SK-N-SH treated with all-trans-retinoic acid at 6 μM for 48 hours (cell line): ENCODE results near the gene UBE2G1.

Experiments
- ATAC-seq: fragments of 200-7000 bp; cut with Tn5 transposase; 3 replicates; pipeline ENCODE4 v1.9.1; 2020; ENCODE audit warnings: mild to moderate bottlenecking, moderate library complexity
- ARNTL ChIP-seq: fragments of 450-650 bp; formaldehyde crosslinking; IDR thresholded peaks from 2 replicates; pipeline ENCODE4 v1.5.0; 2020; ENCODE audit warnings: low read depth, mild to moderate bottlenecking, moderate library complexity, borderline replicate concordance
- BACH2 ChIP-seq: fragments of 250-450 bp; sonication (Bioruptor Pico); IDR thresholded peaks from 2 replicates; pipeline ENCODE4 v1.9.0; 2021; ENCODE audit warnings: mild to moderate bottlenecking, borderline replicate concordance
- CREB5 ChIP-seq: fragments of 250-450 bp; sonication (Bioruptor Pico); IDR thresholded peaks from 2 replicates; pipeline ENCODE4 v1.5.1; 2020; ENCODE audit warnings: low read depth, mild to moderate bottlenecking, moderate library complexity
- CSDC2 ChIP-seq: fragments of 250-450 bp; sonication (Bioruptor Pico); IDR thresholded peaks from 2 replicates; pipeline ENCODE4 v1.5.0; 2020; ENCODE audit warnings: mild to moderate bottlenecking, moderate library complexity
- CSRNP3 ChIP-seq: fragments of 250-450 bp; sonication (Bioruptor Pico); IDR thresholded peaks from 2 replicates; pipeline ENCODE4 v1.5.1; 2021; ENCODE audit warnings: mild to moderate bottlenecking, moderate library complexity
- ESRRG ChIP-seq: fragments of 250-450 bp; sonication (Bioruptor Pico); IDR thresholded peaks from 2 replicates; pipeline ENCODE4 v1.6.1; 2021; ENCODE audit warnings: mild to moderate bottlenecking
- GLIS3 ChIP-seq: fragments of 250-450 bp; sonication (Bioruptor Pico); IDR thresholded peaks from 2 replicates; pipeline ENCODE4 v1.5.0; 2020; ENCODE audit warnings: mild to moderate bottlenecking, moderate library complexity
- OSR1 ChIP-seq: fragments of 250-450 bp; sonication (Bioruptor Pico); IDR thresholded peaks from 2 replicates; pipeline ENCODE4 v1.8.0; 2022; ENCODE audit warnings: moderate library complexity, mild to moderate bottlenecking, inconsistent platforms
- PPARA ChIP-seq: fragments of 250-450 bp; sonication (Bioruptor Pico); IDR thresholded peaks from 2 replicates; pipeline ENCODE4 v1.5.0; 2020; ENCODE audit warnings: mild to moderate bottlenecking, borderline replicate concordance
- RARB ChIP-seq: fragments of 250-450 bp; sonication (Bioruptor Pico); IDR thresholded peaks from 2 replicates; pipeline ENCODE4 v1.8.0; 2021; ENCODE audit warnings: mild to moderate bottlenecking, moderate library complexity
- SNAI2 ChIP-seq: fragments of 250-450 bp; sonication (Bioruptor Pico); IDR thresholded peaks from 2 replicates; pipeline ENCODE4 v1.5.0; 2020; ENCODE audit warnings: mild to moderate bottlenecking, moderate library complexity
- ZC3H10 ChIP-seq: fragments of 250-450 bp; sonication (Bioruptor Pico); IDR thresholded peaks from 2 replicates; pipeline ENCODE4 v1.5.1; 2021; ENCODE audit warnings: mild to moderate bottlenecking, moderate library complexity
- ZFP3 ChIP-seq: fragments of 250-450 bp; sonication (Bioruptor Pico); IDR thresholded peaks from 2 replicates; pipeline ENCODE4 v1.5.0; 2020; ENCODE audit warnings: mild to moderate bottlenecking, moderate library complexity
- ZFP30 ChIP-seq: fragments of 450-650 bp; formaldehyde crosslinking; IDR thresholded peaks from 2 replicates; pipeline ENCODE4 v1.5.0; 2022; ENCODE audit warnings: mild to moderate bottlenecking, moderate library complexity
- ZNF565 ChIP-seq: fragments of 450-650 bp; formaldehyde crosslinking; conservative IDR thresholded peaks from 2 replicates; pipeline ENCODE4 v1.5.0; 2020; ENCODE audit warnings: low read depth, mild to moderate bottlenecking, moderate library complexity
- ZNF70 ChIP-seq: fragments of 450-650 bp; formaldehyde crosslinking; IDR thresholded peaks from 2 replicates; pipeline ENCODE4 v1.5.0; 2020; ENCODE audit warnings: mild to moderate bottlenecking, moderate library complexity
- ZNF8 ChIP-seq: fragments of 450-650 bp; formaldehyde crosslinking; IDR thresholded peaks from 2 replicates; pipeline ENCODE4 v1.5.0; 2020; ENCODE audit warnings: mild to moderate bottlenecking, moderate library complexity
- TF ChIP-seq, protein P1 (sequence below): fragments of 250-450 bp; sonication (Bioruptor Pico); IDR thresholded peaks from 2 replicates; pipeline ENCODE4 v1.8.0; 2021; ENCODE audit warnings: low read depth, mild to moderate bottlenecking, moderate library complexity, borderline replicate concordance
- TF ChIP-seq, protein P2 (sequence below): fragments of 250-450 bp; sonication (Bioruptor Pico); IDR thresholded peaks from 2 replicates; pipeline ENCODE4 v1.5.0; 2020; ENCODE audit warnings: mild to moderate bottlenecking, moderate library complexity

Gene UBE2G1

GRCh38 chr17:4221163-4221562 lies 145.3 kb downstream of the UBE2G1 start:
- ATAC-seq, result no peak
- TF ChIP-seq PPARA (CRISPR knock-in tag) (no peak), ARNTL (CRISPR knock-in tag) (no peak), OSR1 (CRISPR knock-in tag) (no peak), CSDC2 (CRISPR knock-in tag) (no peak), GLIS3 (CRISPR knock-in tag) (no peak), ZC3H10 (CRISPR knock-in tag) (no peak), ESRRG (CRISPR knock-in tag) (no peak), SNAI2 (no peak), ZNF8 (no peak), RARB (no peak), ZFP3 (no peak), CREB5 (CRISPR knock-in tag) (no peak), ZNF565 (no peak), ZFP30 (CRISPR knock-in tag) (no peak), CSRNP3 (CRISPR knock-in tag) (no peak), BACH2 (CRISPR knock-in tag) (no peak), ZNF70 (CRISPR knock-in tag) (no peak)
- TF ChIP-seq, protein P1, sequence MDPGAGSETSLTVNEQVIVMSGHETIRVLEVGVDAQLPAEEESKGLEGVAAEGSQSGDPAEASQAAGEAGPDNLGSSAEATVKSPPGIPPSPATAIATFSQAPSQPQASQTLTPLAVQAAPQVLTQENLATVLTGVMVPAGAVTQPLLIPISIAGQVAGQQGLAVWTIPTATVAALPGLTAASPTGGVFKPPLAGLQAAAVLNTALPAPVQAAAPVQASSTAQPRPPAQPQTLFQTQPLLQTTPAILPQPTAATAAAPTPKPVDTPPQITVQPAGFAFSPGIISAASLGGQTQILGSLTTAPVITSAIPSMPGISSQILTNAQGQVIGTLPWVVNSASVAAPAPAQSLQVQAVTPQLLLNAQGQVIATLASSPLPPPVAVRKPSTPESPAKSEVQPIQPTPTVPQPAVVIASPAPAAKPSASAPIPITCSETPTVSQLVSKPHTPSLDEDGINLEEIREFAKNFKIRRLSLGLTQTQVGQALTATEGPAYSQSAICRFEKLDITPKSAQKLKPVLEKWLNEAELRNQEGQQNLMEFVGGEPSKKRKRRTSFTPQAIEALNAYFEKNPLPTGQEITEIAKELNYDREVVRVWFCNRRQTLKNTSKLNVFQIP (CRISPR knock-in tag), result no peak
- TF ChIP-seq, protein P2, sequence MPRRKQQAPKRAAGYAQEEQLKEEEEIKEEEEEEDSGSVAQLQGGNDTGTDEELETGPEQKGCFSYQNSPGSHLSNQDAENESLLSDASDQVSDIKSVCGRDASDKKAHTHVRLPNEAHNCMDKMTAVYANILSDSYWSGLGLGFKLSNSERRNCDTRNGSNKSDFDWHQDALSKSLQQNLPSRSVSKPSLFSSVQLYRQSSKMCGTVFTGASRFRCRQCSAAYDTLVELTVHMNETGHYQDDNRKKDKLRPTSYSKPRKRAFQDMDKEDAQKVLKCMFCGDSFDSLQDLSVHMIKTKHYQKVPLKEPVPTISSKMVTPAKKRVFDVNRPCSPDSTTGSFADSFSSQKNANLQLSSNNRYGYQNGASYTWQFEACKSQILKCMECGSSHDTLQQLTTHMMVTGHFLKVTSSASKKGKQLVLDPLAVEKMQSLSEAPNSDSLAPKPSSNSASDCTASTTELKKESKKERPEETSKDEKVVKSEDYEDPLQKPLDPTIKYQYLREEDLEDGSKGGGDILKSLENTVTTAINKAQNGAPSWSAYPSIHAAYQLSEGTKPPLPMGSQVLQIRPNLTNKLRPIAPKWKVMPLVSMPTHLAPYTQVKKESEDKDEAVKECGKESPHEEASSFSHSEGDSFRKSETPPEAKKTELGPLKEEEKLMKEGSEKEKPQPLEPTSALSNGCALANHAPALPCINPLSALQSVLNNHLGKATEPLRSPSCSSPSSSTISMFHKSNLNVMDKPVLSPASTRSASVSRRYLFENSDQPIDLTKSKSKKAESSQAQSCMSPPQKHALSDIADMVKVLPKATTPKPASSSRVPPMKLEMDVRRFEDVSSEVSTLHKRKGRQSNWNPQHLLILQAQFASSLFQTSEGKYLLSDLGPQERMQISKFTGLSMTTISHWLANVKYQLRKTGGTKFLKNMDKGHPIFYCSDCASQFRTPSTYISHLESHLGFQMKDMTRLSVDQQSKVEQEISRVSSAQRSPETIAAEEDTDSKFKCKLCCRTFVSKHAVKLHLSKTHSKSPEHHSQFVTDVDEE (CRISPR knock-in tag), result no peak

DNA sequence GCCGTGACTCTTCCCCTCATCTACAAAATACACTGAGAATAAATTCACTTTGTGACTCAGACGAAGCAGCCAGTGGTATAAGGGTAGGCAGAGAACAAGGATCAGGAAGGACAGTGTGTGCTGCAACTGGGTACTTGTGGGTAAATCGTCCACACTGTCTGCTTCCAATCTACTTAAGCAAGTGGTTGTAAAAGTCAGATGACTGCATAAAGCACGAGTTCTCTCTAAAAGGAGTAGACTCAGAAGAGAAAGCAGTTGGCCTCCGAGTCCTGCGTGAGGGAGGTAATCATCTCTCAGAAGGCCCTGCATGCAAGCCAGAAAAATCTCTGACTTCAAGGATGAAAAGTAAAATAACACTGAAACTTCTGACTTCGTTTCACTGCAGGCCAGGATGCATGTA lies 145.8 kb downstream of the UBE2G1 start:
- ATAC-seq, result peak; percentile 45; the same call in 2 of the 3 replicates
- TF ChIP-seq ZFP30 (CRISPR knock-in tag), result no peak
